SKM-1 treated with dmso at 0.1 percent for 144 hours (cell line): Measurements from ENCODE around the gene CACNB2.

Source experiments
- DNase-seq: peaks from one replicate; lab custom pipeline; 2025; ENCODE audit not compliant: unreplicated experiment; lab: John Stamatoyannopoulos, UW

The CACNB2 gene

DNA sequence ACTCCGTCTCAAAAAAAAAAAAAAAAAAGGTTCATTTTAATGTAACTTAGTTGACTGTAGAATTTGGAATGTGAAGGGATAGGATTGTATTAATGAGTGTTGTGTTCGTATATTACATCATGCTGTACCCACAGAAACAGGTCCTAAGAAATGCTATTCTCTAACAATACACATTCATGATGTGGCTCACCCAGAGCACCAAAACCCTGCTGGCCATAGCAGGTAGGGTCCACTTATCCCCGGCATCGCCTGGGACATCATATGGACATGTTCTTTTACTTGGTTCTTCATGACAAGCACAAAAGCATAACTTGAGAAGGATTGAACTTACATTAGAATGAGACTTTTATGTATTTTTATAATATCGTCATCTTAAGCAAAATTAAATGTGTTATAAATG lies 241.5 kb downstream of the CACNB2 start:
- no peak for DNase-seq

DNA sequence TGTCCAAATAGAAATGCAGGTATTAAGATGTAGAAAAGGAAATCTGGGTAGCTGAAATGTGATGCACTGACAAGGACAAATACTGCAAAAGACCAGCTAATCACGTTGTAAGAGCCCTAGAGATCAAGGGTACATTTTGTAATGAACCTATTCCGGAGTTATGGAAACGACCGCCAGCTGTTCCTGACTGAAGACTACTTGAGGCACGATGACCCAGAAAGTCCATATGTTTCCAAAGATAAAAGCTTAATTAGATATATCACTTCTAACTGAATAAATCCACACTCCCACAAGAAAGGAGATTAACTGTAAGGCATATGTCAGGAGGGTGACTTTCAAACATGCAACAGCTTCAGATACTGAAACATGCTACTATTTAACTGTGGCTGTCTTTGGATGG lies 257.7 kb downstream of the CACNB2 start:
- DNase-seq: no peak

DNA sequence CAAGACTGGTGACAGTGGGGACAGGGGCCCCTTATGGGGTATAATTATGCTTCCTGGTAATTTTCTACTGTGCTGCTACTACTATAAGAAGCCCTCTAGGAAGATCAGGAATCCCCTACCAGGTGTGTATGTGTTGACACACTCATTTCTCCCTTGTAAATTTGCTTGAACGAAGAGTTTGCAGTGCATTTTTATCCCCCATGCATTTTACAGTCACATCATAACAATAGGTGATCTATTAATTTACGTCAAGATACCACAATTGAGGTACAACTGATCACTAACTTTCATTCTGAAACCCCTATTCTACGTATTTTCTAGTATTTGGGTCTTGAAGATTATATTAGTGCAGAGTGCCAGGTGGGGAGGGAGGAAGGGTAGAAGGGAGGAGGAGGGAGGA lies 258.9 kb downstream of the CACNB2 start:
- no peak for DNase-seq

DNA sequence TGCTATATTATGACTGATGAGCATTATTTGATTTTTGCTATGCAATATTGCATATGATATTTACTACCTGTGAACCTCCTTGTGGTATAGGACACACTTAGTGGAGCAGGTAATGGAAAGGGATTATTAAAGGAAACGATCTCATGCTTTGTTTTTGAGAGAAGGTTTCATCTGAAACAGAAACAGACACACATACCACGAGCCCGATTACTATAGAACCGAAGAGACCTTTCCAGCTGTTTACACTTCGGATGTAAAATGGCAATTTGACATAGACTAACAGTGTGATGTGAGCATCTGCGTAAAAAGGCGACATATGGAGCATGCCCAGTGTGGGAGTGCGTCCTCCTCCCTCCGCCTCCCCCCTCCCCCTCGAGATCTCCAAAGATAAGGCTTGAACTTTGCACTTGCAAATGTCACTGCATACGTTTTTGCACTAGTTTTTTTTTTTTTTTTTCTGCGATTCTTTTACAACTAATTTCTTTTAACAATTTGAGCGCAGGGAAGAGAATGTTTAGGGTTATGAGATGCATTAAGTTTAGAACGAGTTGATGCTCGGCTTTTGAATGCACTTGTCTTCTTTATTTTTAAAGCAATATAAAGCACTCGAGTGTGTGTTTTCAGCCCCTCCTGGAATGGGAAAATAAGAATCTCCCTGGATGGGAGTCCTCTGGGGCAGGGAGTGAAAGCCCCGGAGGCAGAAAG lies 260.1 kb downstream of the CACNB2 start:
- DNase-seq: no peak

DNA sequence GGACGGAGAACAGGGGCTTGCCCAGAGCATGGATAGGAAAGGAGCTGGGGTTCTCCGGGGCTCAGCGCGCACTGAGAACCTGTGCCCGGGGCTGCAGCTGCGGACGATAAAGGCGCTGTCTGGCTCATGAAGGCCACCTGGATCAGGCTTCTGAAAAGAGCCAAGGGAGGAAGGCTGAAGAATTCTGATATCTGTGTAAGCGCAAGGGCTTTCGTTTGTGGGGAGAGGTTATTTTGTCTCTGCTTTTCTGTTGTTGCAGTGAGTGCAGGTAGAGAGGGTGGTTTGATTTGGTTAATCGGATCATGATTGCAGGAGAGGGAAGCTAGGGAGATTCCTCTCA lies 260.7 kb downstream of the CACNB2 start:
- no peak for DNase-seq

DNA sequence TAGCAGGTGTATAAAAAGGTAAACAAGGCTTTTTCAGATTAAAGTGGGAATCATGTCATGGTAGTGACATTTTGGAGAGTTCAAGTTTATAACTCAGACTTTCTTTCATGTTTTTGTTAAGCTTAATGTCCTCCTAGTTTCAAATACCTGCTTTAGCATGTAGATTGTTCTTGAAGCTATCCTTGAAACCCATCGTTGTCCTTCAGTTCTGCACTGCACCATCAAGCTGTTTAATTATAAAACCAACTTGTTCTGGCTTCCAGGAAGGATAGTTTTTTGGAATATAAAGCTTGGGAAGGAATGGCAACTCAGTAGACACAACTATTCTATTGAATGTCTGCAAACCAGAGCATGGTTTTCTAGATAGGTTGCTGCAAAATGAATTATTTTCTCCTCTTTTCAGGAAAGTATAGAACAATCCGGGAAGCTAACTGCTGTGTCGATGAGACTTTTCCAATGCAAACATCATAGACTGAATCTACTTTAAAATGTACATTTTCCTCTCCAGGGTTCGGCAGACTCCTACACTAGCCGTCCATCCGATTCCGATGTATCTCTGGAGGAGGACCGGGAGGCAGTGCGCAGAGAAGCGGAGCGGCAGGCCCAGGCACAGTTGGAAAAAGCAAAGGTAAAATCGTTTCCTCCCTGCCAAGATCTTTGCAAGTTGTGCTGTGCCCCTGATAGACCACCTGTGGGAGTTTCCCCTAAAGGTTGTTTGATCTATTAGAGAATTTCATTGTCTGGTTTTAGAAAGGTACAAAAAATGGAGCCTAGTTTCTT lies 261.4 kb downstream of the CACNB2 start:
- no peak for DNase-seq

DNA sequence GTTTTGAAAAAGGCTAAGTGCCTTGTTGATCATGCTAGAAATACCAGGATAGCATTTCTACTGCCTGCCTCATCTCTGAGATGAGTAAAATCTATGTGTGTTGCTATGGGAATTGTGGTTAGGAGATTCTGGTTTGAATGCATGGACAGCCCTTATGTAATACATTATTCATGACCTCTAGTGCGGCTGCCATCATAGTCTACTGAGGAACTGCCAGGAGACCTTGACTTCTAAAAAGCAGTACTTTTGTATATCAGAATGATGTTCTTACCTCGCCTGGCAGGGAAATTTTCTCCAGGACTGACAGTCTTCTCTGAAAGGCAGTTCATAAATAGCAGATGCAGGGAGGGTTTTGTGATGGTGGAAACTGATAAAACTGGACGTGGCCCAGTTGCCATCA lies 262.6 kb downstream of the CACNB2 start:
- no peak for DNase-seq

DNA sequence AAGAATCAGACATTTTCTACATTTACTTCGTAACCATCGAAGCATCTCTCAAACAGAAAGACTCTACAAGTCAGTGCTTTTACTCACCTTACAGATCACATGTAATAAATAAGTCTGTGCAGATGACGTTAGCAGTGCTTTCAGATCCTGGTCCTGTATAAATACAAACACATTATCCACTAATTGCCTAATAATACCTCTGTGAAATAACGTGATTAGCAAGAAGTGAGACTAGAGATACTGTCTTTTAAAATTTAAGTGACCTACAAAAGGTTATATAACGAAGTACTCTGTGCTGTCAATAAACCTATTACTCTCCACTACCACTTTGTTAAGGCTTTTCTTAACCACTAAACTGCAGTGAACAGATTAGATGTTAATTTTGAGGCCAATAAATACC lies 264.3 kb downstream of the CACNB2 start:
- DNase-seq: no peak

DNA sequence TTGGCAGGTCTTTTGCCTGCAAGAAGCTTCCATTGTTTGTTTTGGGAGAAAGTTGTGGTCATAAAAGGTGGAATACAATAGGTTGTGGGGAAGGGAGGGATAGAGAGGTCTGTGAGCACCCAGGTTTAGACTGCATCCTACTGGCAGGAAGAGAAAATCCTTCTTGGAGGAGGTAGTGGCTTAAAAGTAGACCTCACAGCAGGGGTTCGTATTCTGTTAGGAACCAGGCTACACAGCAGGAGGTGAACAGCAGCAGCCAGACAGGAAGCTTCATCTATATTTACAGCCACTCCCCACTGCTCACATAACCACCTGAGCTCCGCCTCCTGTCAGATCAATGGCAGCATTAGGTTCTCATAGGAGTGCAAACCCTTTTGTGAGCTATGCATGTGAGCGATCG lies 265.9 kb downstream of the CACNB2 start:
- no peak for DNase-seq

DNA sequence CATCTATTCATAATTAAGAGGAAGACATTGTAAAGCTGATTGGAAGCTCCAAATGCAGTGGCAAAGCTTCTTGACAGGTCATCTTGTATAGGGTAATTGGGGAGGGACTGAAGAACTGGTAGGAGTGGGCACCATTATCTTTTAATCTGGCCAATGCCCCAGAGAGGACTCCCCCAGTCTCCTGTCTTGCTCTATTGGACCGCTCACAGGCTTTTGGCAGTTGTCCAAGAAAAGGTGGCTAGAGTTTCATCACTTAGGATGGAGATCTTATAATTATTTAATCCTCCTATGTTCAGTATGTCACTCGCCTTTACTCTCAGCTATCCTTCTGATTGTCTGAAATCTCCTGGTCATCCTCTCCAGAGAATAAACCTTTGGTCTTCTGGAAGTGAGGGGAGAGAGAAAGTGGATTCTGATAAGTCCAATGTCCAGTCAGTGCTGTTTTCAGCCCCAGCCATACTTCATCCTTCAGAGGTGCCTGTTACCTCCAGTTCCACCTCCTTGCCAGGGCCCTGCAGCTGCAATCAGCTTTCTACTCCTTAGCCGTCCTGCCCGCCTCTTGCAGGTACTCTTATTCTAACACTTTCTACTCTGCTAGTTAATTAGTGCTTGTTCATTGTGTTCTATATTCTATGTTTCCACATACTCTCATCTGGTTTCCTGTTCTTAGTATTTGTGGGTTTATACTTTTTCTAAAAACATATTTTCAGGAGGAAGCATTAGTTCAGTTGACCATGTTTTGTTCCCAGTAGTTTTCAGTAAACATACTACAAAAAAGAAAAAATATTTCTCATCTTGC lies 269.6 kb downstream of the CACNB2 start:
- DNase-seq: no peak

DNA sequence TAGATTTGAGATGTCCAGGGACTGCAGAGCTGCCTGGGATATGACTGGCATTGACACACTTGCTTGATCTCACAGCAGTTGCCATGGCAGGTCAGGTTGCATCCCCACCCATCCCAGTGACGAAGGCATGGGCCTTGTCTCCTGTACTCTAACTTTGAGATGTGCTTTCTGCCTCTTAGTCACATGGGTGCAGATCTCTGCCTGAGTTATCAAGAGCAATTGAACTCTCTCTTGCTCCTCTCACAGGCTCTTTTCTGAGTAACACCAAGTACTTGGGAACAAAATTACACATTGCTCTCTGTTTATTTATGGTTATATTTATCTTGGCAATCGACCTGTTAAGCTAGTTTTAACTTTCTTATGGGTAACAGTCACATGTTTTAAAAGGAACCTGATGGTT lies 273.8 kb downstream of the CACNB2 start:
- no peak for DNase-seq

DNA sequence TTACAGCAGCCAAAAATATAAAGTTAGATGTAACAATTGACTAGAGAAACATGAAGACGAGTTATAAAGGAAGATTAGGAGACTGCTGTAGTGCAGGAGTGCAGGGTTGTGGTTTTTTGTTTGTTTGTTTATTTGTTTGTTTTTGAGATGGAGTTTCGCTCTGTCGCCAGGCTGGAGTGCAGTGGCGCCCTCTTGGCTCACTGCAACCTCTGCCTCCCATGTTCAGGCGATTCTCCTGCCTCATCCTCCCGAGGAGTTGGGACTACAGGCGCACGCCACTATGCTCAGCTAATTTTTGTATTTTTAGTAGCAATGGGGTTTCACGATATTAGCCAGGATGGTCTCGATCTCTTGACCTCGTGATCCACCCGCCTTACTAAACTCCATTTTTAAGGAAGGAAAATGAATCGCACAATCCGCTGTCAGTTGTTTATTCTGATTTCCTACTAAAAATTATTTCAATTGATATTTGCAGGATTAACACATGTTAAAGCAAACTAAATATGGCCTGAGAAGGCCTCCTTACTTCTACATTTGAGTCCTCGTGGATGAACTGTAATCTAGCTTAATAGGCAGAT lies 277.8 kb downstream of the CACNB2 start:
- no peak for DNase-seq

DNA sequence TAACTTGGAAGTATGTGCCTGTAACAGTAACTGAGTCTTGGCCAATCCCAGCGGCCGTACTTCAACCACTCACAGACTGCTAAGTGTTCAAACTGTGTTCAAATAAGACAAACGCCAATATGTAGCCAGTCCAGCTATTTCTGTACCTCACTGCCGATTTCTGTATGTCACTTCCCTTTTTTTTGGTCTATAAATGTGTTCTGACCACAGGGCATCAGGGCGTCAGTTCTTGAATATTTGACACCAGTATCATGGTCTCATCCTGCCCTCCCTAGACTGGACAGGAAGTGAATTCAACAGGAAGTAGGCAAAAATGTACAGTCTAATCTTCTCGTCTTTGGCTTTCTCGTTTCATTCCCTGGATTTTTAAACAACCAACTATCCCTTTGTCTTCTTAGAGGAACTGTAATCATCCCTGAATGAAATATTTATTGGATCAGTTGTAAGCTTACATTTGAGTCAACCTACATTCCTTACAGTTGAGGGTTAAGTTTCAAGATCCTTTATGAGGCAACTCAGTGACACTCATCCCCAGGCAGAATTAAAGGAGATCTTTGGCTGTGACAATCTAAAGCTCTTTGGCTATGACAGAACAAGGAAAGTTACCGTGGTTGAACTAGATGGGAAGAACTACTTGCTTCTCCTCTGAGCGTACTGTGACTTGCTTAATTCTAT lies 278.5 kb downstream of the CACNB2 start:
- peak; percentile 46 for DNase-seq

DNA sequence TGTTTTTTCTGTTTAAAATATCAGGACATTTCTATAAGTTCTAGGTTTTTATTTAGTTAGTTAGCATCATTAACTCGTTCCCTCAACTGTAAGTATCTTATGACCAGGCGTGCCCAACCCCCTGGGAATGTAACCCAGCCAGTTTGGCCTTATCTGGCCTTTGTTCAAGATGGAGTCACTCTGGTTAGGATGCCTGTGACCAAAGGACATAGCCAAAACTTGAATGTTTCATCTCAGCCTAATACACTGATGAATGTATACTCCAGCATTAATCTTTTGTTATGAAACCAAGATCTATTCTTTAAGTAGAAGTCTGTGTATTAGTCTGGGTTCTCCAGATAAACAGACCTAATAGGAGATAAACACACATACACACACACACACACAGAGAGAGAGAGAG lies 279.7 kb downstream of the CACNB2 start:
- no peak for DNase-seq

DNA sequence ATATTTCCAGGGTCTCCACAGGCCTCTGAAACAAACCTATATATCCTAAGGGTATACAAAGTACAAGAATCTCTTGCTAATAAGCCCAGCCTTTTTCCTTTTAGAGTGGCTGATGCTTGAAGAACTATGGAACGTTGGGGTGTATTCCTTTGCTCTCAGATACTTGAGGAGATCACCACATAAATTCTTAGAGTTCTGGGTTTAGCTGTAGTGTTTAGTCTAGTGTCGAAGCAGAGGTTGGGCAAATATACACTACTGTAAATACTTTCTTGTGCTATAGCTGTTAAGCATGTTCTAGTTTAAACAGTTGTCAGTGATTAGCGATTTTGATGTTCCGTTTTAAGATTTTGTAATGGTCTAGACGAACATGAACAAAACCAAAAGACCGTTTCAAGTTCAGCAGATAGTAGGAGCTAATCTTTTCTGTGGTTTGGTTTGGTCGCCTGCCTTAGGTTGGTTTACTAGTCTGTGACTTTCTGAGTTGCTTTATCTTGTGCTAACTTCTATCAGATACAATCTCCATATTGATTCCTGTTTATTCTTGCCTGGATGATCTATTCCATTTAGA lies 281.6 kb downstream of the CACNB2 start:
- no peak for DNase-seq

DNA sequence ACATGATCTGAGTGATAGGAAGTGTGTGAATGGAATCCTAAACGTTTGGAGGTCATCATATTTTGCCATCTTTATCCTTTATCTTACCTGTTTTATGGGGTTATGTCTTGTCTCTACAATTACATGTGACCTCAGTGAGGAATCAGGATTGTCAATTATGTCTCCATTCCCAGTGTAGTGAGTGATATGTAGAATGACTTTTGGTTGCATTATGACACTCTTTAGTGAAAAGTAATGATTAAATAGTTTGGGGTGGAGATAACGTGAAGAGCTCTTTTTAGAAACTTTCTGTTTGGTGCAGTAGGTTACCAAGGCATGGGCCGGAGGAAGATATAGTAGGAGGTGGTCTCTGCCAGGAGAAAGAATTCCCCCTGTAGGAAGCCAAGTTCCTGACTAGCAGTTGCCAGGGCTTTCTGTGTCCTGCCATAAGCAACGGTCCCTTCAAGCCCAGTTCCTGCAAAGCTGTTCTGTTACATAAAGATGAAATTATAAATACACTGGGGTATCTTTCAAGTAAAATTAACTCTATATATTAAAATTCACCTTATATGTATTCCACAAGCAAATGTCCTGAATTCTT lies 282.9 kb downstream of the CACNB2 start:
- no peak for DNase-seq

DNA sequence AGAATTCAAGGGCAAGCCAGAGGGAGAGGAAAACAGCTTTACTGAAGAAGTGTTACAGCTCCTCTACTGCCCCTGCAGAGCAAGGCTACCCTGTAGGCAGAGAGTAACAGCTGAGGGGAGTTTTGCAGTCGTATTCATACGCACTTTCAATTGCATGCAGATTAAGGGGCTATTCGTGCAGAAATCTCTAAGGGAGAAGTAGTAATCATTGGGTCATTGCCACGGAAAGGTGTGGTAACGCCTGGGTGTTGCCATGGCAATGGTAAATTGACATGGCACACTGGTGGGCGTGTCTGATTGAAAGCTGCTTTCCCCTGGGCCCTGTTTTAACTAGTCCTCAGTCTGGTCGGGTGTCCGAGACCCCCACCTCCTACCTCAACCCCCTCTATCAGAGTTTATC lies 284.0 kb downstream of the CACNB2 start:
- DNase-seq: no peak

DNA sequence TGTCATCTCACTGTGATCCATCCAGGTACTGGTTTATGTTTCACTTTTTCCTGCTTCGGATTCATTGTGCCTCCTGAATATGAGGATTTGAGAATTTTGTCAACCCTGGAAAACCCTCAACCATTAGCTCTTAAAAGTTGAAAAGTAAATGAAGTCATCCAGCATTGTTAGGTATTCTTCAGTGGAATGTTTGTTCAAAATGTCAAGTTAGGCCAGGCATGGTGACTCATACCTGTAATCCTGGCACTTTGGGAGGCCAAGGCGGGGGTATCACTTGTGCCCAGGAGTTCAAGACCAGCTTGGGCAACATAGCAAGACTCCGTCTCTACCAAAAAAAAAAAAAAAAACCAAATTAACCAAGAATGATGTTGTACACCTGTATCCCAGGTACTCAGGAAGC lies 289.1 kb downstream of the CACNB2 start:
- no peak for DNase-seq

DNA sequence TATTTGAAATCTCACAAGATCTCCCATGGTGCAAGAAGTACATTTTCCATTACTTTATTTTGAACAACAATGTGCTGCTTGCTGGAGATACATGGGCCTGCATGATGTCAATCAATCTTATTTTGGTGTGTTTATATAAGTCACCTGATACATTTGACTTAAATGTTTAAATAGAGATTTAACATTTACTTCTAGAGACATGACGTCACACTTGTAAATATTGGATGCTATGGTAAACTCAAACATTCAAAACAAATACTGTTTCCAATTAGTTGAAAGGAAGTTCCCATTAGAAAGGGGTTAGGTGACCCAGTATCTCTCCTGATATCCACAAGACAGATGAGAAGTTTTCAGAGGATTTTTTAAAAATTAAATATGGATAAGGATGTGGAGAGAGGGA lies 296.7 kb downstream of the CACNB2 start:
- no peak for DNase-seq

DNA sequence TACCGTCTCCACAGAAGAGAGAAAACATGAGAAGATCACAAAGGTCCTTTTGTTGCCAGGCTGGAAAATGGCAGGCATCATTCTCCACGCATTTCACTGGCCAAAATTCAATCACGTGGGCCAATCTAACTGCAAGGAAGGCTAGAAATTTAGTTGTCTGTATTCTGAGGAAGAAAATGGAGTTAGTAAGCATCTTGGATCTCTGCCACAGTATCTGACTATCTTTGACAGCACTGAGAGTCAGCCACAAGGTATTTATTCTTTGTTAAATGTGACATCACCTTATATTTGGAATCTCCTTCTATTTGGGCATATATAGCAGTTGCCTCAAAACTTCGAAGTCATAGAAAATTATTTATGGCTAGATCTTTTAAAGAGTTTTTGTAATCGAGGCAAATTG lies 297.3 kb downstream of the CACNB2 start:
- DNase-seq: no peak
